Mesendoderm (in vitro differentiated cells): ENCODE data around the gene DNAJA2. TPM values are rescaled to one million over a fixed set of nuclear protein-coding genes. Genes with fewer than 3 reads are reported as not detected.
A peak's percentile ranks its signal among the peaks of the same experiment; 100 is the strongest.

ENCODE experiments used
- DNase-seq: peaks from one replicate; pipeline ENCODE4 v3.0.0; 2013
- H2AK5ac ChIP-seq: 2 replicates; pipeline ENCODE4 v1.6.1; 2013; ENCODE audit warnings: low read length, inconsistent platforms
- H2BK120ac ChIP-seq: 2 replicates; pipeline ENCODE4 v1.6.1; 2013; ENCODE audit warnings: low read depth, mild to moderate bottlenecking, low read length, moderate library complexity, mixed read lengths
- H2BK15ac ChIP-seq: replicated peaks from 2 replicates; pipeline ENCODE4 v1.6.1; 2013; ENCODE audit warnings: low read depth, mild to moderate bottlenecking, moderate library complexity
- H2BK5ac ChIP-seq: 2 replicates; pipeline ENCODE4 v1.6.1; 2013; ENCODE audit warnings: low read length, inconsistent platforms
- H3K18ac ChIP-seq: 2 replicates; pipeline ENCODE4 v1.6.1; 2013; ENCODE audit warnings: mild to moderate bottlenecking, low read length, mixed read lengths
- H3K23ac ChIP-seq: one replicate; pipeline ENCODE4 v1.6.1; 2013; ENCODE audit warnings: low read length
- H3K27ac ChIP-seq: 2 replicates; pipeline ENCODE4 v1.5.1; 2013; ENCODE audit warnings: low read depth, mild to moderate bottlenecking, inconsistent platforms, low read length, moderate library complexity
- H3K27me3 ChIP-seq: 2 replicates; pipeline ENCODE4 v1.6.1; 2013; ENCODE audit warnings: low read length, control low read depth, mild to moderate bottlenecking, inconsistent platforms; ENCODE audit not compliant: insufficient read depth, poor library complexity
- H3K36me3 ChIP-seq: 2 replicates; pipeline ENCODE4 v1.6.1; 2013; ENCODE audit warnings: low read length, inconsistent platforms; ENCODE audit not compliant: control insufficient read depth, insufficient read depth
- H3K4ac ChIP-seq: one replicate; pipeline ENCODE4 v1.6.1; 2013; ENCODE audit warnings: low read depth, mild to moderate bottlenecking, low read length, moderate library complexity
- H3K4me1 ChIP-seq: 2 replicates; pipeline ENCODE4 v1.6.1; 2013; ENCODE audit warnings: low read depth, low read length, inconsistent platforms; ENCODE audit not compliant: control insufficient read depth
- H3K4me2 ChIP-seq: 2 replicates; pipeline ENCODE4 v1.6.1; 2013; ENCODE audit warnings: low read length
- H3K4me3 ChIP-seq: 2 replicates; pipeline ENCODE4 v1.5.1; 2013; ENCODE audit warnings: mild to moderate bottlenecking, low read length
- H3K56ac ChIP-seq: one replicate; pipeline ENCODE4 v1.6.1; 2013; ENCODE audit warnings: low read length
- H3K79me1 ChIP-seq: 2 replicates; pipeline ENCODE4 v1.6.1; 2013; ENCODE audit warnings: low read length, inconsistent platforms
- H3K79me2 ChIP-seq: 2 replicates; pipeline ENCODE4 v1.6.1; 2013; ENCODE audit warnings: mild to moderate bottlenecking, low read length; ENCODE audit not compliant: control insufficient read depth, insufficient read depth
- H3K9ac ChIP-seq: 2 replicates; pipeline ENCODE4 v1.6.1; 2013; ENCODE audit warnings: low read length, inconsistent platforms
- H4K5ac ChIP-seq: one replicate; pipeline ENCODE4 v1.6.1; 2013; ENCODE audit warnings: low read length
- H4K8ac ChIP-seq: one replicate; pipeline ENCODE4 v1.6.1; 2013; ENCODE audit warnings: low read depth, mild to moderate bottlenecking, control low read depth, low read length, moderate library complexity
- WGBS: extraction: QIAGEN DNeasy Blood & Tissue Kit; methylation state at CpG from one replicate; pipeline ENCODE4 v1.1.7; 2013; ENCODE audit warnings: low lambda C conversion rate, missing lambda C conversion rate; ENCODE audit not compliant: insufficient coverage; ENCODE audit errors: extremely low coverage; 5-methylcytosine and 5-hydroxymethylcytosine counted together
- polyA plus RNA-seq, 2 experiments: library from polyadenylated mRNA; stranded (reverse); fragments of 200-250 nt; gene quantifications; one replicate each; pipeline ENCODE4 v1.2.3, GENCODE V29; 2013

Gene DNAJA2
- 52.3 TPM for polyA plus RNA-seq (2013, experiment 1 of 2)
- 52.5 TPM for polyA plus RNA-seq (2013, experiment 2 of 2)

- Histone ChIP-seq H2AK5ac (no peak within 1 kb of the TSS), H3K23ac (peak within 1 kb of the TSS; percentile 15), H3K4me2 (peak within 1 kb of the TSS; percentile 96), H4K5ac (no peak within 1 kb of the TSS), H3K79me2 (peaks cover 34% of the 10 kb centered on the region), H2BK15ac (no peak within 1 kb of the TSS), H3K9ac (peak within 1 kb of the TSS; percentile 98), H3K4me3 (peak within 1 kb of the TSS; percentile 98), H3K56ac (peak within 1 kb of the TSS; percentile 99), H3K18ac (peak within 1 kb of the TSS; percentile 85), H2BK120ac (no peak within 1 kb of the TSS), H4K8ac (peak within 1 kb of the TSS; percentile 65), H2BK5ac (peak within 1 kb of the TSS; percentile 80), H3K4ac (no peak within 1 kb of the TSS), H3K27me3 (no peaks in the 10 kb centered on the region), H3K36me3 (peaks cover 5% of the 10 kb centered on the region), H3K4me1 (peaks cover 8% of the 10 kb centered on the region), H3K79me1 (peaks cover 9% of the 10 kb centered on the region), H3K27ac (peak within 1 kb of the TSS; percentile 88)
- peak; percentile 94 for DNase-seq
- WGBS = no CpG with 5 or more reads among the region's 86 CpGs
Measured at GRCh38 chr16:46973207-46973995, at the start of gene DNAJA2. TSS of gene DNAJA2 (minus strand) at chr16:46973674. CDS start at chr16:46973572, 102 bp downstream.

GRCh38 chr16:47019568-47019967 is 46.1 kb upstream of the DNAJA2 start:
- Histone ChIP-seq H3K27ac (no peak overlapping the region), H3K4me2 (no peak overlapping the region), H3K27me3 (no peaks in the 10 kb centered on the region), H2BK15ac (no peak overlapping the region), H3K79me2 (no peaks in the 10 kb centered on the region), H3K23ac (no peak overlapping the region), H3K18ac (no peak overlapping the region), H2AK5ac (no peak overlapping the region), H3K4me3 (no peak overlapping the region), H2BK5ac (no peak overlapping the region), H3K9ac (no peak overlapping the region), H3K36me3 (no peaks in the 10 kb centered on the region), H4K5ac (no peak overlapping the region), H3K4me1 (no peaks in the 10 kb centered on the region), H3K4ac (no peak overlapping the region), H2BK120ac (no peak overlapping the region), H4K8ac (no peak overlapping the region), H3K56ac (no peak overlapping the region), H3K79me1 (no peaks in the 10 kb centered on the region)
- WGBS = no CpG with 5 or more reads among the region's 2 CpGs
- DNase-seq = no peak

GRCh38 chr16:47018223-47018891 is 44.9 kb upstream of the DNAJA2 start:
- H3K79me1 ChIP-seq = no peaks in the 10 kb centered on the region
- H3K36me3 ChIP-seq = no peaks in the 10 kb centered on the region
- H3K56ac ChIP-seq = no peak overlapping the region
- H3K4me3 ChIP-seq = no peak overlapping the region
- no peaks in the 10 kb centered on the region for H3K4me1 ChIP-seq
- no peaks in the 10 kb centered on the region for H3K79me2 ChIP-seq
- no peak overlapping the region for H3K18ac ChIP-seq
- DNase-seq = peak; percentile 64
- H2BK5ac ChIP-seq = no peak overlapping the region
- H3K4ac ChIP-seq = no peak overlapping the region
- H3K4me2 ChIP-seq = no peak overlapping the region
- no CpG with 5 or more reads among the region's 14 CpGs for WGBS
- no peaks in the 10 kb centered on the region for H3K27me3 ChIP-seq
- H2AK5ac ChIP-seq = no peak overlapping the region
- no peak overlapping the region for H4K5ac ChIP-seq
- no peak overlapping the region for H3K23ac ChIP-seq
- H2BK15ac ChIP-seq = no peak overlapping the region
- no peak overlapping the region for H2BK120ac ChIP-seq
- H4K8ac ChIP-seq = no peak overlapping the region
- H3K27ac ChIP-seq = no peak overlapping the region
- no peak overlapping the region for H3K9ac ChIP-seq

- H4K5ac ChIP-seq = no peak overlapping the region
- no peak overlapping the region for H2AK5ac ChIP-seq
- no peaks in the 10 kb centered on the region for H3K36me3 ChIP-seq
- no peak overlapping the region for H3K27ac ChIP-seq
- WGBS = no CpG with 5 or more reads among the region's 5 CpGs
- no peaks in the 10 kb centered on the region for H3K79me2 ChIP-seq
- no peaks in the 10 kb centered on the region for H3K79me1 ChIP-seq
- no peak for DNase-seq
- H3K4me3 ChIP-seq = no peak overlapping the region
- no peak overlapping the region for H2BK15ac ChIP-seq
- H3K23ac ChIP-seq = no peak overlapping the region
- no peak overlapping the region for H4K8ac ChIP-seq
- H3K4me2 ChIP-seq = no peak overlapping the region
- no peak overlapping the region for H3K9ac ChIP-seq
- H2BK120ac ChIP-seq = no peak overlapping the region
- no peak overlapping the region for H2BK5ac ChIP-seq
- no peak overlapping the region for H3K56ac ChIP-seq
- H3K4ac ChIP-seq = no peak overlapping the region
- no peaks in the 10 kb centered on the region for H3K4me1 ChIP-seq
- H3K27me3 ChIP-seq = no peaks in the 10 kb centered on the region
- no peak overlapping the region for H3K18ac ChIP-seq
Measured at GRCh38 chr16:47017636-47018035, 44.2 kb upstream of the DNAJA2 start.

GRCh38 chr16:47016700-47017133 is 43.2 kb upstream of the DNAJA2 start:
- Histone ChIP-seq H3K79me1 (no peaks in the 10 kb centered on the region), H3K4me1 (no peaks in the 10 kb centered on the region), H3K4ac (no peak overlapping the region), H2BK120ac (no peak overlapping the region), H3K36me3 (no peaks in the 10 kb centered on the region), H3K9ac (no peak overlapping the region), H3K56ac (no peak overlapping the region), H3K79me2 (no peaks in the 10 kb centered on the region), H4K8ac (no peak overlapping the region), H3K18ac (no peak overlapping the region), H2BK5ac (no peak overlapping the region), H3K27me3 (no peaks in the 10 kb centered on the region), H2AK5ac (no peak overlapping the region), H3K27ac (no peak overlapping the region), H3K23ac (no peak overlapping the region), H3K4me2 (no peak overlapping the region), H3K4me3 (no peak overlapping the region), H2BK15ac (no peak overlapping the region), H4K5ac (no peak overlapping the region)
- no peak for DNase-seq
- WGBS = no CpG with 5 or more reads among the region's 6 CpGs
